ENCODE measurements around the gene OBSCN. TPM values are rescaled to one million over a fixed set of nuclear protein-coding genes. Genes with fewer than 3 reads are reported as not detected.

The OBSCN gene
- total RNA-seq, 1 experiment from 2014 or later, result 29.1 TPM

DNA sequence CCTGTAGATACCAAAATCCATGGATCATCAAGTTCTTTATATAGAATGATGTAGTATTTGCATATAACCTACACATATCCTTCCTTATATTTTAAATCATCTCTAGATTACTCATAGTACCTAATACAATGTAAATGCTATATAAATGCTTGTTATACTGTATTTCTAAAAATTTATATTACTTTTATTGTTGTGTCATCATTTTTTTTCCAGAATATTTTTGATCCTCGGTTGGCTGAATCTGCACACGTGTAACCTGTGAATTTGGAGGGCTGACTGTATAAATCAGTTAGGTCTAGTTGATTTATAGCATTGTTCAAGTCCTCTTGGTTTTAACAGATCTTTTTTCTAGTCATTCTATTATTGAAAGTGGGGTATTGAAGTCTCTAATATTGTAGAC, 23.3 kb downstream of the OBSCN start:
- no peak for DNase-seq
- no peaks in the 10 kb centered on the region for H3K9me2 ChIP-seq (replicated peaks; ENCODE audit: low read length)
- no peaks in the 10 kb centered on the region for H4K20me1 ChIP-seq (ENCODE audit: low read length)
- POLR2A ChIA-PET (ENCODE audit: unreplicated experiment), result no interaction called here
- ATAC-seq, result no peak
- intact Hi-C loops (cut with micrococcal nuclease), result no loop called here
- H3K27ac ChIP-seq (ENCODE audit: low read length), result no peak overlapping the region
- no peak overlapping the region for H3K4me2 ChIP-seq (ENCODE audit: low read length)
- H3F3A ChIP-seq (ENCODE audit: low read length, unreplicated experiment), result no peaks in the 10 kb centered on the region
- peaks cover 16% of the 10 kb centered on the region for H3K4me1 ChIP-seq (ENCODE audit: insufficient read depth, low read length)
- no TSS peak for BruUV-seq (replicated peaks)
- no peak for TF ChIP-seq EZH2phosphoT487 (IDR thresholded peaks at IDR 0.05; ENCODE audit: borderline replicate concordance, low read length)
- no peak for TF ChIP-seq EZH2 (IDR thresholded peaks at IDR 0.05; ENCODE audit: low read length, unreplicated experiment)
- TF ChIP-seq, protein P1, sequence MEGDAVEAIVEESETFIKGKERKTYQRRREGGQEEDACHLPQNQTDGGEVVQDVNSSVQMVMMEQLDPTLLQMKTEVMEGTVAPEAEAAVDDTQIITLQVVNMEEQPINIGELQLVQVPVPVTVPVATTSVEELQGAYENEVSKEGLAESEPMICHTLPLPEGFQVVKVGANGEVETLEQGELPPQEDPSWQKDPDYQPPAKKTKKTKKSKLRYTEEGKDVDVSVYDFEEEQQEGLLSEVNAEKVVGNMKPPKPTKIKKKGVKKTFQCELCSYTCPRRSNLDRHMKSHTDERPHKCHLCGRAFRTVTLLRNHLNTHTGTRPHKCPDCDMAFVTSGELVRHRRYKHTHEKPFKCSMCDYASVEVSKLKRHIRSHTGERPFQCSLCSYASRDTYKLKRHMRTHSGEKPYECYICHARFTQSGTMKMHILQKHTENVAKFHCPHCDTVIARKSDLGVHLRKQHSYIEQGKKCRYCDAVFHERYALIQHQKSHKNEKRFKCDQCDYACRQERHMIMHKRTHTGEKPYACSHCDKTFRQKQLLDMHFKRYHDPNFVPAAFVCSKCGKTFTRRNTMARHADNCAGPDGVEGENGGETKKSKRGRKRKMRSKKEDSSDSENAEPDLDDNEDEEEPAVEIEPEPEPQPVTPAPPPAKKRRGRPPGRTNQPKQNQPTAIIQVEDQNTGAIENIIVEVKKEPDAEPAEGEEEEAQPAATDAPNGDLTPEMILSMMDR (conservative IDR thresholded peaks at IDR 0.05; ENCODE audit: low read depth, low read length), result no peak
- no peak overlapping the region for H3K4me3 ChIP-seq (ENCODE audit: low read length)
- no peaks in the 10 kb centered on the region for H3K27me3 ChIP-seq (ENCODE audit: low read length)
- CTCF ChIA-PET, result no interaction called here
- no peaks in the 10 kb centered on the region for H3K79me2 ChIP-seq (ENCODE audit: low read length)
- H3K36me3 ChIP-seq (ENCODE audit: low read depth, low read length), result peaks cover 6% of the 10 kb centered on the region; the same call in 1 of the 2 replicates
- no peak overlapping the region for H3K9ac ChIP-seq (ENCODE audit: low read length)
- no peak overlapping the region for H2AFZ ChIP-seq (ENCODE audit: low read length)
- H3K9me3 ChIP-seq (ENCODE audit: low read length), result no peaks in the 10 kb centered on the region

GRCh38 chr1:228233136-228233535, 25.3 kb downstream of the OBSCN start:
- Histone ChIP-seq H3K9me2 (replicated peaks; ENCODE audit: low read length) (no peaks in the 10 kb centered on the region), H3K4me1 (ENCODE audit: insufficient read depth, low read length) (peaks cover 9% of the 10 kb centered on the region), H3K4me3 (ENCODE audit: low read length) (no peak overlapping the region), H3K27ac (ENCODE audit: low read length) (no peak overlapping the region), H3K27me3 (ENCODE audit: low read length) (no peaks in the 10 kb centered on the region), H3K36me3 (ENCODE audit: low read depth, low read length) (peaks cover 6% of the 10 kb centered on the region; the same call in 1 of the 2 replicates), H3K9ac (ENCODE audit: low read length) (no peak overlapping the region), H3K4me2 (ENCODE audit: low read length) (no peak overlapping the region), H4K20me1 (ENCODE audit: low read length) (no peaks in the 10 kb centered on the region), H3K9me3 (ENCODE audit: low read length) (no peaks in the 10 kb centered on the region), H2AFZ (ENCODE audit: low read length) (no peak overlapping the region), H3K79me2 (ENCODE audit: low read length) (no peaks in the 10 kb centered on the region), H3F3A (ENCODE audit: low read length, unreplicated experiment) (no peaks in the 10 kb centered on the region)
- no peak for DNase-seq
- intact Hi-C loops (cut with micrococcal nuclease), result no loop called here
- CTCF ChIA-PET, result no interaction called here
- ATAC-seq, result no peak
- BruUV-seq (replicated peaks), result no TSS peak
- POLR2A ChIA-PET (ENCODE audit: unreplicated experiment), result no interaction called here
- TF ChIP-seq, protein P1 (conservative IDR thresholded peaks at IDR 0.05; ENCODE audit: low read depth, low read length), result no peak

DNA sequence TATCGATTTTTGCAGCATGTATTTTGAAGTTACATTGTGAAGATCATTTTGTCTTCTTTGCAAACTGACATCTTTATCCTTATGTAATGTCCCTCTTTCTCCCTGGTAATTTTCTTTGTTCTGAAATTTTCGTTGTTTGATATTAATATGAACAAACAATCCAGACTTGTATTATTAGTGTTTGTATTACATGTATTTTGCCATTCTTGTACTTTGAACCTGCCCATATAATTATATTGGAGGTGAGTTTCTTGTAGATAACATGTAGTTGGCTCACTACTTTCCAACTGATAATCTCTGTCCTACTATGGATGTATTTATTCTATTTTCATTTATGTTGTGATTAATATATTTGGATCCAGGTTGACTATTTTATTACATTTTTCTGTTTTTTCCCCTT, 27.1 kb downstream of the OBSCN start:
- DNase-seq (no peak), ATAC-seq (no peak)
- Histone ChIP-seq H3K79me2 (ENCODE audit: low read length) (no peaks in the 10 kb centered on the region), H3K27ac (ENCODE audit: low read length) (no peak overlapping the region), H3K36me3 (ENCODE audit: low read depth, low read length) (peaks cover 19% of the 10 kb centered on the region), H3K4me1 (ENCODE audit: insufficient read depth, low read length) (no peaks in the 10 kb centered on the region), H3K27me3 (ENCODE audit: low read length) (no peaks in the 10 kb centered on the region), H3F3A (ENCODE audit: low read length, unreplicated experiment) (no peaks in the 10 kb centered on the region), H2AFZ (ENCODE audit: low read length) (no peak overlapping the region), H4K20me1 (ENCODE audit: low read length) (no peaks in the 10 kb centered on the region), H3K4me2 (ENCODE audit: low read length) (no peak overlapping the region), H3K4me3 (ENCODE audit: low read length) (no peak overlapping the region), H3K9me3 (ENCODE audit: low read length) (no peaks in the 10 kb centered on the region), H3K9me2 (replicated peaks; ENCODE audit: low read length) (no peaks in the 10 kb centered on the region), H3K9ac (ENCODE audit: low read length) (no peak overlapping the region)
- intact Hi-C loops (cut with micrococcal nuclease), result no loop called here
- TF ChIP-seq, protein P1 (conservative IDR thresholded peaks at IDR 0.05; ENCODE audit: low read depth, low read length), result no peak
- TF ChIP-seq EZH2phosphoT487 (IDR thresholded peaks at IDR 0.05; ENCODE audit: borderline replicate concordance, low read length), result no peak
- TF ChIP-seq EZH2 (IDR thresholded peaks at IDR 0.05; ENCODE audit: low read length, unreplicated experiment), result no peak
- ChIA-PET CTCF (no interaction called here), POLR2A (ENCODE audit: unreplicated experiment) (no interaction called here)
- no TSS peak for BruUV-seq (replicated peaks)

All from PC-3 (cell line).